ENCODE data around the gene SGCA.

SGCA gene

DNA sequence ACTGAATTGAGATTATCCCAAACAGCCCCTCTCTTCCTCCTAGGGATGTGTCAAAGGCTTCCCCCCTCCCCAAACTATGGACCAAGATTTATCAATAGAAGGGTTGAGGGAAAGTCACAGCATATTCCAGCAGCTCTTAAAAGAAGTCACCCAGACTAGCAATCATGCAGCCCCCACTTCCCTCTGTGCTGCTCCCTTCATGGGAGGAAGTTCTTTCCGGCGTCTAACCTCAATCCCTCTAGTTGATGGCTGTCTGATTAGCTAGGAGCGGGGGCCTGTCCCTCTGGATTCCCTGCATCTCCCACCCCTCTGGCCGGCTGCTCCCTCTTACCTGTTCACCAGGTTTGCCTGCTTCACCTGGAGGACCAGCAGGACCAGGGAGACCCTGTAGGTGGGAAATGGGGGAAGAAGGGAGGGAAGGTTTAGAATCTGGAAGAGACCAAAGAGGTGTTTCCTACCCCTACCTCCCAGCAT, 26.4 kb downstream of the SGCA start:
- DNase-seq (ENCODE audit: extremely low read depth in 1 of 2, low read depth in 1 of 2), result no peak

- no peak for DNase-seq (ENCODE audit: extremely low read depth in 1 of 2, low read depth in 1 of 2)
These were observed 26.9 kb downstream of the SGCA start for GRCh38 chr17:50192618-50193291.

DNA sequence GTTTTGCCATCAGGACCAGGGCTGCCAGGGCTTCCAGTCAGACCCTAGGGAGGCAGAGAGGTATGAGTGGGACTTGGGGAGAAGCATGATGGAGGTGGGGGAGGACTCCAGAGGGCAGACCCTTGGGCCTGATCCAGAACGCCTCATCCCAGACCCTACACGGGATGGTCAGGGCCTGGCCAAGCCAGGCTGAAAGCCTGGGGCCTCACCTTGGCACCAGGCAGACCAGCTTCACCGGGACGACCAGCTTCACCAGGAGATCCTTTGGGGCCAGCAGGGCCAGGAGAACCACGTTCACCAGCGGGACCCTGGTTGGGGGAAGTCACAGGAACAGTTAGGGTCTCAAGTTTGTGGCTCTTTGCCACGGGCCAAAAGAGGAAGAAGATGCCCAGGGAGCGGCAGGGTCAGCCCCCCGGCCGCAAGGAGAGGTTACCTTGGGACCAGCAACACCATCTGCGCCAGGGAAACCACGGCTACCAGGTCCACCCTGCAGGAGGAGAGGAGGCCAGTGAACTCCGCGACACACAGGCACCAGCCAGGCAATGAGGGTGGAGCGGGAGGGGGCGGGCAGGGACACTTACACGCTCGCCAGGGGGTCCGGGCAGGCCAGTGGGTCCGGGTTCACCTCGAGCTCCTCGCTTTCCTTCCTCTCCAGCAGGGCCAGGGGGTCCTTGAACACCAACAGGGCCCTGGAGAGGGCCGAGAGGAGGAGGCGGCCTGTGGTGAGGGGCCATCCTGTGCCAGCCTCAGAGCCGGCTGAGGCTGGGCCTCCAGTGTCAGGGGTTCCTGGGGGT, 28.5 kb downstream of the SGCA start:
- DNase-seq (ENCODE audit: extremely low read depth in 1 of 2, low read depth in 1 of 2), result no peak

DNA sequence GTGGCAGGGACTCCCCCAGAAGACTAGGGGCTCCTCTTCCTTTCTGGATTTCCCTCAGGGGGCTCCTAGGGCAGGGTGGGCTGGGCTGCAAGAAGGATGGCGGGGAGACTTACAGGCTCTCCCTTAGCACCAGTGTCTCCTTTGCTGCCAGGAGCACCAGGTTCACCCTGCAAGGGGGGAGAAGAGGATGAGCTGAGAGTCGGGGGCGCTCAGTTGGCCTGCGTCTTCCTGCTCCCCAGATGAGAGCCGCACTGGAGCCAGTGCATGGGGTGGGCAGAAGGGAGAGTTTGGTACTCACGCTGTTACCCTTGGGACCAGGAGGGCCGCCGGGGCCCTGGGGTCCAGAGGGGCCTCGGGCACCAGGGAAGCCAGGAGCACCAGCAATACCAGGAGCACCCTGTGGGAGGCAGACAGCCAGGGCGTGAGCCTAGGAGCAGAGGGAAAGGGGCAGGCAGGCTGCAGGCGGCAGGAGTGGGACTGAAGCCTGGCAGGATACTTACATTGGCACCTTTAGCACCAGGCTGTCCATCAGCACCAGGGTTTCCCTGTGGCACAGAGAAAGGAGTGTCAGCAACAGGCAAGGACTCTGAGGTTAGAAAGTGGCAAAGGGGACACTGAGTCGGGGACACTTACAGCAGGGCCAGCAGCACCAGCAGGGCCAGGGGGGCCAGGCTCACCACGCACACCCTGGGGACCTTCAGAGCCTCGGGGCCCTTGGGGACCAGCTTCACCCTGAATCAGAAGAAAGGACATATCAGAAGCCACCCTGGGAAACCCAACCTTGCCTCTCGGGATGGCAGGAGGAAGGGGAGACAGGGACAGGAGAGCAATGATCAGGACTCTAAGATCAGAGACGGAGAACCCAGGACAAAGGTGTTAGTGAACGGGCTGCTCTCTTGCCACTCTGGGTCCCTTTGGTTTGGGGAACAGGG, 29.4 kb downstream of the SGCA start:
- no peak for DNase-seq (ENCODE audit: extremely low read depth in 1 of 2, low read depth in 1 of 2)

GRCh38 chr17:50196036-50196435, 30.2 kb downstream of the SGCA start:
- no peak for DNase-seq (ENCODE audit: extremely low read depth in 1 of 2, low read depth in 1 of 2)

DNA sequence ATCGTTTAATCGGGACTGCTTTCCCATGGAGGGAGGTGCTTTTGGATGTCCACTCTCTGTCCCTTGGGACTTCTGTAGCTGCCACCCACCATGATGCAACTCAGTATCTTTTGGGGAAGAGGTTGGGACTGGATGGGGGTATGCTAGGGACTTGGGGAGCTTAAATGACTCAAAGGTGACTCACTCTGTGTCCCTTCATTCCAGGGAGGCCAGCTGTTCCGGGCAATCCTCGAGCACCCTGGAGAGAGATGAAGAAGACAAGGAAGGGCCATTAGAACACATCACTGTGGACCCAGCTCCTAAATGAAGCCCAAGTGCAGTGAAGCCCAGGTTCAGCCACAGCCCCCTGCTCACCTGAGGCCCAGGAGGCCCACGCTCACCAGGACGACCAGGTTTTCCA, 31.0 kb downstream of the SGCA start:
- DNase-seq (ENCODE audit: extremely low read depth in 1 of 2, low read depth in 1 of 2), result no peak

DNA sequence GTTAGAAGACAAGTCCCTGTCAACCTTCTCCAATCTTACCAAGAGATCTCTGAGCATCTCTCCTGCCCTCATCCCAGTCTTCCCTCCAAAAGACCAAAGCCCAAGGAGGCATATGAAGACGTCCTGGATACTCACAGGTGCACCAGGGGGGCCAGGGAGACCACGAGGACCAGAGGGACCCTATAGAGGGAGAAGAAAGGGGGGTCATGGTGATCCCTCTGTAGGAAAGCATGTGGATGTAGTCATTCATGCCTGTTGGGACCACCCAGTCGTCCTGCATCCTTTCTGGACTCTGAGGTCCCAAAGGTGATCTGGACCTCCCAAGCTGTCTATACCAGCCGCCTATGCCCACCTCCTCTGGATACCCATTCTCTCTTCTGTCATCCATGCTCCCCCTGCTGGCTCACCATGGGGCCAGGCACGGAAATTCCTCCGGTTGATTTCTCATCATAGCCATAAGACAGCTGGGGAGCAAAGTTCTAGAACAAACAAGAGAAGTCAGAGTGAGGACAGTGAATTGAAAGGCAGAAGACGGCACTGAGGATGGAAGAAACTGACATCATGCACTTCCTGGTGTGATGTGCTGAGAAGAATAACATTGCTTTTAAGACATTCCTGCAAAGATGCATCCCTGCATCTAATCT, 32.3 kb downstream of the SGCA start:
- DNase-seq (ENCODE audit: extremely low read depth in 1 of 2, low read depth in 1 of 2), result peak; percentile 30 to 31

DNA sequence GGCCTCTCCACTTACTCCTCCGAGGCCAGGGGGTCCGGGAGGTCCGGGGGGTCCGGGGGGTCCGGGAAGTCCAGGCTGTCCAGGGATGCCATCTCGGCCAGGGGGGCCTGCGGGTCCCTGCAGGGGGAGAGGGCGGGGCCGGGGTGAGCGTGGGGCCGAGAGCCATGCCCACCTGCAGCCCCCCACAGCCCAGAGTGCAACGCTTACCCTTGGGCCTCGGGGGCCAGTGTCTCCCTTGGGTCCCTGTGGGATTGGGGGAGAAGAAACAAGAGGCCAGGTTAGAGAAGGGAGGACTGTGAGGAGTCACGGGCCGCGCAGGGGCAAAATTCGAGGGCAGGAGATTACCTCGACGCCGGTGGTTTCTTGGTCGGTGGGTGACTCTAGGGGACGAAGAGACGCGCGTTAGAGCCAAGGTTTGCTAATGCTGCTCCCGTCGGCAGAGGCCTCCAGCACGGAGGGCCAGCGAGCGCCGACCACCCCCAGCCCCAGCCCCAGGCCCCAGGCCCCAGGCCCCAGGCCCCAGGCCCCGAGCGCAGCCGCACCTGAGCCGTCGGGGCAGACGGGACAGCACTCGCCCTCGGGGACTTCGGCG, 33.5 kb downstream of the SGCA start:
- no peak for DNase-seq (ENCODE audit: extremely low read depth in 1 of 2, low read depth in 1 of 2)

DNA sequence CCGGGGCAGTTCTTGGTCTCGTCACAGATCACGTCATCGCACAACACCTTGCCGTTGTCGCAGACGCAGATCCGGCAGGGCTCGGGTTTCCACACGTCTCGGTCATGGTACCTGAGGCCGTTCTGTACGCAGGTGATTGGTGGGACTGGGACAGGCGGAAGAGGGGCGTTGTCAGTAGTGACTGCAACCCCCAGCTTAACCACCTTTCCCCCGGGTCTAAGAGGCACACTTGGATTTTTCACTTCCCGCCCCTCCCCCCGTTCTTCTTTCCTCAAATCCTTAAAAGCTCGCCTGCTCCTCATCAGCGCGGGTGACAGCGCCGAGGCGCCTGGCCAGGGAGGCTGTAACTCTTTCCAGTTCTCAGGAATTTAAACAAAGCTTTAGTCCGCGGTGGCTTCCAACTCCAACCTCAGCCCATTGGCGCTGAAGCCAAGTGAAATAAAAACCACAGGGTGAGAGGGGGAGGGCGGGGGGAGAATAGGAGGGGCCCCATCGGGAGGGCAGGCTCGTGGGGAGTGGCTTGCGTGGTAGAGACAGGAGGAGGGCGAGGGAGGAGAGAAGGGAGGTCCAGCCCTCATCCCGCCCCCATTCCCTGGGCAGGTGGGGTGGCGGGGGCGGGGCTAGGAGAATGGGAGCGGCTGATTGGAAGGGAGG, 34.1 kb downstream of the SGCA start:
- DNase-seq (ENCODE audit: extremely low read depth in 1 of 2, low read depth in 1 of 2), result peak; percentile 35 to 63

DNA sequence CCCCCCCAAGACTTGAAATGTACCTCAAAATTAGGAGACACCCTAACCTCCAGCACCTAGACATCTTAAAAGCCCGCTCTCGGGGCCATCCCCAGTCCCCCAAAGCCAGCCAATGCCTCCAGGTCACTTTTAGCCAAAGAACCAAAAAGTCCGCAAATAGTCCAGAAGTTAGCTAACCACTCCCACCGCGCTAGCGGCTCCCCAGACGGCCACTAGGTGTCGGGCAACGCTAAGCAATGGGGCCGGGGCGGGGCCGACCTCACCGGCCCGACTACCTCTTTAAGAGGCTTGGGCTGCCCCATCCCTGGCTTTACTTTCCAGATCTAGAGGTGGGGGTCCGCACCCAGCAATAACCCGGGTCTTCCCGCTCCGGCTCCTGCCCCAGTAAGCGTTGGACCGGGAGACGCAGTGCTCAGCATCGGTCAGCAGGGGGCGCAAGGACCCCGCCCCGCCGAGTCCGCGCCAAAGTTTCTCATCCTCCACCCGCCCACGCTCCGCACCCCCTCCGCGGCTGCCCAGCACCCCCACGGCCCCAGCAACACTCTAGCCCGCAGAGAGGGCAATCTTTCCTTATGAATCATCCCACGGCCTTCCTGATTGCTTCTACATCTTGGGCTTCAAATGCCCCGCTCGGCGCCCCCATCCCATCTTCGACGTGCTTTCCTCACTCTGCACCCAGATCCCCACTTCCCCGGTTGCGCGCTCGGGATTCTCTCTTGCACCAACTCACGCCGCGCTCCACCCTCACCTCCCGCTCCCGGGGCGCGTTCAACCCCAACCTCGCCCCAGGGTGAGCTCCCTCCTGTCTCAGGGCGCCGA, 34.9 kb downstream of the SGCA start:
- DNase-seq (ENCODE audit: extremely low read depth in 1 of 2, low read depth in 1 of 2), result peak; percentile 46 to 70

GRCh38 chr17:50201276-50201854, 35.6 kb downstream of the SGCA start, which contains the start of gene COL1A1:
TSS of gene COL1A1 (minus strand) at chr17:50201631. CDS start at chr17:50201513, 118 bp downstream.
- DNase-seq (ENCODE audit: extremely low read depth in 1 of 2, low read depth in 1 of 2), result no peak

DNA sequence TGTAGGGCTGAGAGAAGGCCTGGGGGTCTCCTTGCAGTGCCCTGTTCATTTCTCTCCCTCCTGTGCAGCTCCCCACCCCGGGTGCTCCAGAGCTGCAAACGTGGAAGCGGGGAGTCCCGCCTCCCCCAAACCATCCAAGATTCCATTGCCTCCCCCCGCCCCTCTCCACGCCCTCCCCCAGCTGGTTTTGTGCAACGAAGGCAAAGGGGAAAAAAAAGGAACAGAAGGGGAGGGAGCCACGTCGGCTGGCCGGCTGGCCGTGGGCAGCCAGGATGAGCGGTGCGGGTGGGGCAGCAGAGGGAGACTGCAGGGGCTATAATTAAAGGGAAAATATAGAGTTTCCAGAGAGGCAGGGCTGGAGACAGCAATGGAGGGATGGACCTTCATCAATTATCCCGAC, 37.3 kb downstream of the SGCA start:
- DNase-seq (ENCODE audit: extremely low read depth in 1 of 2, low read depth in 1 of 2), result no peak

DNA sequence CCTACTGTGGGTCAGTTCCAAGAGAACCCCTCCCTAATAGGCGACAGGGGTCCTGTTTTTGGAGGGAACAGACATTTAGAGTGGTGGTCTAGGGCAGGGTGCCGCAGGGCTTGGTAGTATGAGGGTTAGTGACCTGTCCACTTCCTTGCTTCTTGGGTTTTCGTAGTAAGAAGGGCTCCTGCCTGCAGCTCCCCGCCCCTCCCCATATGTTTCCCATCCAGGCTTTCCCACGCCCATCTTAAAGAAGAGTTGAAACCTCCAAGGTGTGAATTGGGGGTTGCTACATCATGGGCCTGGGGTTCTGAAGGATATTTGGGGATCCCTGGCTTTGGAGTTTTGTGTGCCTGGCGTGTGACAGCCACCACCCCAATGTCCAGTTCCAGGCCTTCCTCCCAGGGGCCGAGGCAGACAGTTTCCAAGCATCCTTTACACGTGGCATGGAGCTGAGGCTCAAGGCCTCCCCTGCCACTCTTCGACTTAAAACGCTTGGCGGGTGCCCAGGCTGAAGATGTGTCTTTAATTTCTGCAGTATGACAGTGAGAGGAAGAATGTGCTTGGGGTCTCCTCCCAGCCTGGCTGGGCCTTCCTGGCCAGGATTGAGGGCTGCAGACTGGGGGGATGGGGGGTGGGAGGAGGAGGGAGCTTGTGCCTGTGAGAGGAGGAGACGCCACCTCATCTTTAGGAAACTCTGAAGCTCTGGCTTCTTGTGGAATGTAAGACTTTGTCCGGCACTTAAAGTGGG, 38.0 kb downstream of the SGCA start:
- DNase-seq (ENCODE audit: extremely low read depth in 1 of 2, low read depth in 1 of 2), result no peak

- DNase-seq (ENCODE audit: extremely low read depth in 1 of 2, low read depth in 1 of 2), result no peak
These were observed 38.6 kb downstream of the SGCA start for GRCh38 chr17:50204431-50204830.

- no peak for DNase-seq (ENCODE audit: extremely low read depth in 1 of 2, low read depth in 1 of 2)
These were observed 39.5 kb downstream of the SGCA start for GRCh38 chr17:50205111-50205962.

GRCh38 chr17:50205963-50206505, 40.2 kb downstream of the SGCA start:
- DNase-seq (ENCODE audit: extremely low read depth in 1 of 2, low read depth in 1 of 2), result no peak

All from activated CD8-positive, alpha-beta memory T cell treated with anti-CD3 and anti-CD28 coated beads for 1 hour (primary cell).